T-helper 17 cell (primary cell): ENCODE measurements around the gene TLK1. TPM values are rescaled to one million over a fixed set of nuclear protein-coding genes. Genes with fewer than 3 reads are reported as not detected.

Experiments used
- ATAC-seq: fragments of 150-1000 bp; cut with Tn5 transposase; 2 replicates; pipeline ENCODE4 v1.10.0; 2021; ENCODE audit warnings: mild to moderate bottlenecking, moderate library complexity
- DNase-seq, 3 donors: peaks; one replicate each; pipeline versions ENCODE4 v3.0.0 to v3.0.0-alpha.2; 2020 to 2021
- H3K9me3 ChIP-seq: one replicate; pipeline ENCODE4 v1.7.0; 2013; ENCODE audit warnings: low read length, mild to moderate bottlenecking; ENCODE audit not compliant: control insufficient read depth, poor library complexity, severe bottlenecking
- H3K27ac Mint-ChIP-seq: one replicate; pipeline ENCODE4 v1.8.0; 2022; ENCODE audit warnings: mild to moderate bottlenecking, moderate library complexity, mixed read lengths
- H3K27me3 Mint-ChIP-seq: one replicate; pipeline ENCODE4 v1.8.0; 2022; ENCODE audit warnings: mixed read lengths
- H3K36me3 Mint-ChIP-seq: one replicate; pipeline ENCODE4 v1.8.0; 2022; ENCODE audit warnings: low read depth, mixed read lengths
- H3K4me1 Mint-ChIP-seq: one replicate; pipeline ENCODE4 v1.8.0; 2022; ENCODE audit warnings: mild to moderate bottlenecking, mixed read lengths
- H3K4me3 Mint-ChIP-seq: one replicate; pipeline ENCODE4 v1.8.0; 2022; ENCODE audit warnings: mild to moderate bottlenecking, moderate library complexity, mixed read lengths
- total RNA-seq, 4 donors: library from RNA in 2 of 4; stranded (reverse) in 2 of 4; gene quantifications; one replicate each; pipeline ENCODE4 v1.2.3 and lab custom pipeline; 2022 to 2026

The TLK1 gene
- total RNA-seq, 2 donors from 2014 or later = 147 to 193 TPM

DNA sequence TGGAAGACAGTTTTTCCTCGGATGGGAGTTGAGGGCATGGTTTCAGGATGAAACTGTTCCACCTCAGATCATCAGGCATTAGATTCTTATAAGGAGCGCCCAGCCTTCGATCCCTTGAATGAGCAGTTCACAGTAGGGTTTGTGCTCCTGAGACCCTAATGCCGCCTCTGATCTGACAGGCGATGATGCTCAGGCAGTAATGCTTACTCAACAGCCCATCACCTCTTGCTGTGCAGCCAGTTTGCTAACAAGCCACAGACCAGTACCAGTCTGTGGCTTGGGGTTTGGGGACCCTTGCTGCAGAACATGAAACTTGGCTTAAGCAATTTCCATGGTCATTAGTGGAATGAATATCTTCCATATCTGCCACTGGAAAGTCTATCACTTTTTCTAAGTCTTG lies 175.3 kb downstream of the TLK1 start:
- H3K9me3 ChIP-seq = no peaks in the 10 kb centered on the region
- H3K4me1 Mint-ChIP-seq = peaks cover 21% of the 10 kb centered on the region
- DNase-seq (no peak), ATAC-seq (no peak)
- H3K4me3 Mint-ChIP-seq = no peak overlapping the region
- H3K27ac Mint-ChIP-seq = no peak overlapping the region
- no peaks in the 10 kb centered on the region for H3K36me3 Mint-ChIP-seq
- peaks cover 5% of the 10 kb centered on the region for H3K27me3 Mint-ChIP-seq

GRCh38 chr2:170984079-170984478 lies 176.6 kb downstream of the TLK1 start:
- Mint-ChIP-seq H3K36me3 (no peaks in the 10 kb centered on the region), H3K27ac (no peak overlapping the region), H3K4me1 (peaks cover 27% of the 10 kb centered on the region), H3K27me3 (peaks cover 14% of the 10 kb centered on the region), H3K4me3 (no peak overlapping the region)
- ATAC-seq (no peak), DNase-seq (no peak)
- no peaks in the 10 kb centered on the region for H3K9me3 ChIP-seq

GRCh38 chr2:170975943-170976270 lies 184.8 kb downstream of the TLK1 start:
- DNase-seq (no peak), ATAC-seq (no peak)
- H3K9me3 ChIP-seq = no peaks in the 10 kb centered on the region
- H3K27ac Mint-ChIP-seq = no peak overlapping the region
- H3K27me3 Mint-ChIP-seq = peaks cover 13% of the 10 kb centered on the region
- no peak overlapping the region for H3K4me3 Mint-ChIP-seq
- H3K36me3 Mint-ChIP-seq = no peaks in the 10 kb centered on the region
- H3K4me1 Mint-ChIP-seq = peaks cover 19% of the 10 kb centered on the region

GRCh38 chr2:170975127-170975942 lies 185.4 kb downstream of the TLK1 start:
- peak overlapping the region; percentile 87 for H3K27ac Mint-ChIP-seq
- no peak overlapping the region for H3K4me3 Mint-ChIP-seq
- no peaks in the 10 kb centered on the region for H3K9me3 ChIP-seq
- DNase-seq (no peak), ATAC-seq (no peak)
- H3K27me3 Mint-ChIP-seq = peaks cover 10% of the 10 kb centered on the region
- H3K36me3 Mint-ChIP-seq = no peaks in the 10 kb centered on the region
- peaks cover 18% of the 10 kb centered on the region for H3K4me1 Mint-ChIP-seq

GRCh38 chr2:170974304-170974993 lies 186.2 kb downstream of the TLK1 start:
- H3K4me1 Mint-ChIP-seq = peaks cover 14% of the 10 kb centered on the region
- H3K4me3 Mint-ChIP-seq = peak overlapping the region; percentile 80
- H3K9me3 ChIP-seq = no peaks in the 10 kb centered on the region
- H3K36me3 Mint-ChIP-seq = no peaks in the 10 kb centered on the region
- H3K27ac Mint-ChIP-seq = peak overlapping the region; percentile 87
- peaks cover 5% of the 10 kb centered on the region for H3K27me3 Mint-ChIP-seq
- ATAC-seq (no peak), DNase-seq (no peak)

- Mint-ChIP-seq H3K27ac (peak overlapping the region; percentile 87), H3K4me3 (peak overlapping the region; percentile 80), H3K36me3 (no peaks in the 10 kb centered on the region), H3K27me3 (no peaks in the 10 kb centered on the region), H3K4me1 (peaks cover 11% of the 10 kb centered on the region)
- ATAC-seq (peak; percentile 97), DNase-seq (peak; percentile 86 to 88 (median 87))
- H3K9me3 ChIP-seq = no peaks in the 10 kb centered on the region
These were observed 187.0 kb downstream of the TLK1 start for GRCh38 chr2:170973492-170974303.

DNA sequence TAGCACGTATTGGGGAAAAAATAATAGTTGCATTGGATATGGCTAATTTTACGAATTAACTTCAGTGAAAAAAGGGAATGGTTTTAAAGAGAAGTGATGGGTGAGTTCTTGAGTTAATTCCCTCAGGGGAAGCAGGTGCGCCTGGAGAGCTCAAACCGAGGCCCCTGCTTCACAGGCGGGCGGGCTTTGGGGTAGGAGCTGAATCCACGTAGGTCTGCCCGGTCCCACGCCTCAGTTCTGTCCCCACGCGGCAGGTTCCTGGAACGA lies 187.5 kb downstream of the TLK1 start:
- Mint-ChIP-seq H3K4me1 (peaks cover 11% of the 10 kb centered on the region), H3K27me3 (no peaks in the 10 kb centered on the region), H3K4me3 (peak overlapping the region; percentile 76), H3K27ac (peak overlapping the region; percentile 78), H3K36me3 (no peaks in the 10 kb centered on the region)
- no peak for DNase-seq
- no peak for ATAC-seq
- H3K9me3 ChIP-seq = no peaks in the 10 kb centered on the region

DNA sequence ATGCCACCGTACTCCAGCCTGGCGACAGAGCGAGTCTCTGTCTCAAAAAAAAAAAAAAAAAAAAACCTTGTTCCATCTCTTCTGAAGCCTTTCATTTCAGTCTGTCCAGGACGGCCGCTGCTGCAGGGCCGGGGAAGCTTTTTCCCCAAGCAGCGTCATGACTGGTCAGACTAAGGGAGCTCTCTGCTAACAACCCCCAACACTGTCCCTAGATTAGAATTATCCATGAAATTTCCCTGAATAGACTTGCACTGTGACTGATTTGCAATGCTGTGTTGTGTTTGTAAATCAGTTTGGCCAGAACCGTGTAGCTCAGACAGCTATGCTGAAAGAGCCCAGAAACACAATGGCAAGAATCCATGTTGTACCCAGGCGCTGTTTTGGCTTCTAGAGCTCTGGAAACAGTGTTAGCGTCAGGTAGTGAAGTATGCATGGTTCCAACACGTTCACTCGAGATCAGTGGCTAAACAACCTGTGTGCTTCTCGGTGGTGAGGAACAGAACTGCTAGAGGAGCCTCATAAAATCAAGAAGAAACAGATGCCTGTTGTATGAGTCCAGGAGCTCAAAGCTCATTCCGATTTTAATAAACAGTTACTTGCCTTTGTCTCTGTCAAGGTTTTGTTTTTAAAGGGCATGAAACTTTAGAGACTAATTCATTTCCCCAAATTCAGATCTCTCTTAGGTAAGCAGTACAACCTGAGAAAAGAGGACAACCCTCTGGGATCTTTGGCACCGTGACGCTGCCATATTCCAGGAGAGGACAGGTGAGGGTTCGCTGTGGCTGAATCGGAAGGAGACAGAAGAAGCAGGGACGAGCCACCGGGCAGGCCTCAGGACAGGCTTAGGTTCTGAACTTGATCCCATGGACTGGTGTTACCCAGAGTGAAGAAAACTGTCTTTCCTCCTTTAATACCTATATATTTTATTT lies 188.1 kb downstream of the TLK1 start:
- no peak for DNase-seq
- no peaks in the 10 kb centered on the region for H3K36me3 Mint-ChIP-seq
- H3K4me1 Mint-ChIP-seq = peaks cover 11% of the 10 kb centered on the region
- H3K9me3 ChIP-seq = no peaks in the 10 kb centered on the region
- H3K27ac Mint-ChIP-seq = peak overlapping the region; percentile 78
- ATAC-seq = no peak
- no peaks in the 10 kb centered on the region for H3K27me3 Mint-ChIP-seq
- H3K4me3 Mint-ChIP-seq = peak overlapping the region; percentile 76

- no peaks in the 10 kb centered on the region for H3K9me3 ChIP-seq
- Mint-ChIP-seq H3K4me3 (no peak overlapping the region), H3K4me1 (peaks cover 9% of the 10 kb centered on the region), H3K36me3 (no peaks in the 10 kb centered on the region), H3K27me3 (no peaks in the 10 kb centered on the region), H3K27ac (no peak overlapping the region)
- ATAC-seq (no peak), DNase-seq (no peak)
These were observed 189.6 kb downstream of the TLK1 start for GRCh38 chr2:170971071-170971470.

GRCh38 chr2:170969872-170970496 lies 190.7 kb downstream of the TLK1 start:
- ATAC-seq = no peak
- Mint-ChIP-seq H3K36me3 (peaks cover 2% of the 10 kb centered on the region), H3K4me3 (no peak overlapping the region)

DNA sequence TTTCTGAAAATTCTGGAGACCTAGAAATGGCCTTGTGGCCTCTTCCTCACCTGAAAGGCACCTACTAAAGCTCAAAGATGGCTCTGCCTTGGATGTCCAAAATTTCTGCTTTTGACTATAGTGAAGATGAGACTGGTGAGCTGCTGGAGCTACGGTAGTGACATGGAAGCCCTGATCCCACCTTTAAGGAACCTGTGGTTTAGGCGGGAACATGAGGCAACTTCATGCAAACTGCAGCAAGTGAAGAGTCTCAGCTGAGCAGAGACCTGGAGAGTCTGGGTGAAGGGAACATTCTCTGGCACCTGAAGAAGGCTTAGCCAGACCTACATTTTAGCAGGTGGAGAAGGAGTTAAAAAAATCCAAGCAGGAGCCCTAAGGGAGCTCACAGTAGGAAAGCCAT lies 191.7 kb downstream of the TLK1 start:
- H3K27ac Mint-ChIP-seq = peak overlapping the region; percentile 69
- peaks cover 7% of the 10 kb centered on the region for H3K4me1 Mint-ChIP-seq
- H3K4me3 Mint-ChIP-seq = no peak overlapping the region

More at GRCh38 chr2:170969872-170970496, 190.7 kb downstream of the TLK1 start:
- peaks cover 9% of the 10 kb centered on the region for H3K4me1 Mint-ChIP-seq
- H3K9me3 ChIP-seq = no peaks in the 10 kb centered on the region
- H3K27me3 Mint-ChIP-seq = no peaks in the 10 kb centered on the region
- DNase-seq = no peak
- no peak overlapping the region for H3K27ac Mint-ChIP-seq

DNA sequence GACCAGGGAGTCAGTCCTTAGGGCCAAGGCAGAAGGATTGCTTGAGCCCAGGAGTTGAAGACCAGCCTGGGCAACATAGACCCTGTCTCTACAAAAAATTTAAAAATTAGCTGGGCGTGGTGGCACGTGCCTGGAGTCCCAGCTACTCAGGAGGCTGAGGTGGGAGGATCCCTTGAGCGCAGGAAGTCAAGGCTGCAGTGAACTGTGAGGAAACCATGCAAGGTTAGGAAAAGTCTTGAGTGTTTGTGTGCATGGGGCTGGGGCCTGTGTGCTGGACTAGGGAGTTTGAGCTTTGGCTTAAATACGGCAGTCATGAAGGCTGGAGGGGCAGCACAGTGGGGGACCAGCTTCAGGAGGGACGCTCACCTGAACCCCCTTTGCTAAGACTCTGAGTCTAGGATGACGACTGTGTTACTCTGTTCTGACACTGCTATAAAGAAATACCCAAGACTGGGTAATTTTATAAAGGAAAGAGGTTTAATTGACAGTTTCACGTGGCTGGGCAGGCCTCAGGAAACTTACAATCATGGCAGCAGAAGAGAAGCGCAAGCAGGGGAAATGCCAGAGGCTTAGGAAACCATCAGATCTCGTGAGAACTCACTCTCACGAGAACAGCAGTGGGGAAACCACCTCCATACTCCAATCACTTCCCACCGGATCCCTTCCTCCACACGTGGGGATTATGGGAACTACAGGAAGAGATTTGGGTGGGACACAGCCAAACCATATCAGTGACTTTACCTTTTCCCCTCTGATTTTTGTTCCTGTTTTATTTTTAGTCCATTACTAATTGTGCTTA lies 192.3 kb downstream of the TLK1 start:
- Mint-ChIP-seq H3K27me3 (no peaks in the 10 kb centered on the region), H3K4me1 (peaks cover 7% of the 10 kb centered on the region), H3K4me3 (peak overlapping the region; percentile 28), H3K36me3 (peaks cover 2% of the 10 kb centered on the region), H3K27ac (peak overlapping the region; percentile 69)
- H3K9me3 ChIP-seq = no peaks in the 10 kb centered on the region
- DNase-seq (no peak), ATAC-seq (no peak)

More for the DNA sequence above, 191.7 kb downstream of the TLK1 start:
- H3K36me3 Mint-ChIP-seq = peaks cover 2% of the 10 kb centered on the region
- ATAC-seq (no peak), DNase-seq (no peak)
- no peaks in the 10 kb centered on the region for H3K9me3 ChIP-seq
- H3K27me3 Mint-ChIP-seq = no peaks in the 10 kb centered on the region
